VCaP (cell line): ENCODE results near the gene ROR1.
A peak's percentile ranks its signal among the peaks of the same experiment; 100 is the strongest.

Source experiments
- H3K27ac ChIP-seq: fragments of 450-650 bp; 2 replicates; pipeline ENCODE4 v1.5.1; 2017
- TF ChIP-seq, protein P1 (sequence below): fragments of 450-650 bp; conservative IDR thresholded peaks from 2 replicates; pipeline ENCODE4 v1.5.1; 2017; ENCODE audit warnings: mild to moderate bottlenecking, moderate library complexity

Gene ROR1

DNA sequence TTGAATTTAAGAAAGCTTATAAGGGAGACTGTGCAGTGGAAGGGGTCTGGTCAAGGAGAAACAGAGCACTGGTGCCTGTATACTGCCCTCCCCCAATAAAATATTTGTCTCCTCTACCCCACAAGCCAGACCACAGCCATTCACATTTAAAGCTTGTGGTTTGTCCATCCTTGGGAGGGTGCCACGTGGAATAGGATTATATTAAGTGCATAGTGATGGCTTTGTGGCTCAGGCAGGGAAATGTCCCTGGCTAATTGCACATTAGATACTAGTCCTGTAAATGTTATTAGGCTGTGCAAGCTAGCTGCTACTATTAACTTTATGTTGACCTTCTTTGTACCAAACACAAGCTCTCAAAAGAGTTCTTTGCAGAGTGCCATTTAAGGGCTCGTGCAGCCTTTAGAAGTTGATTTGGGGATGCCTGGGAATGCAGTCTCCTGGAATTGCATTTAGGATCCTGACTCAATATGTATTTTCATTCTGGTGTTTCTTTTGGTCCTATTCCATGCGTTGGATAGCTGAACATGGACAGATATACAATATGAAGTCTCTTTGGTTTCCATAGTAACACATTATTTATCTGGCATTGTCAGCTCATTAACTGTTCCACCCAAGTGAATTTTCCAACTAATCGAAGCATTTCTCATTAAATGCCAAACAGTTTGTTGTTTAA is 210.6 kb downstream of the ROR1 start:
- H3K27ac ChIP-seq: peak overlapping the region; percentile 22; the same call in 1 of the 2 replicates
- TF ChIP-seq, protein P1, sequence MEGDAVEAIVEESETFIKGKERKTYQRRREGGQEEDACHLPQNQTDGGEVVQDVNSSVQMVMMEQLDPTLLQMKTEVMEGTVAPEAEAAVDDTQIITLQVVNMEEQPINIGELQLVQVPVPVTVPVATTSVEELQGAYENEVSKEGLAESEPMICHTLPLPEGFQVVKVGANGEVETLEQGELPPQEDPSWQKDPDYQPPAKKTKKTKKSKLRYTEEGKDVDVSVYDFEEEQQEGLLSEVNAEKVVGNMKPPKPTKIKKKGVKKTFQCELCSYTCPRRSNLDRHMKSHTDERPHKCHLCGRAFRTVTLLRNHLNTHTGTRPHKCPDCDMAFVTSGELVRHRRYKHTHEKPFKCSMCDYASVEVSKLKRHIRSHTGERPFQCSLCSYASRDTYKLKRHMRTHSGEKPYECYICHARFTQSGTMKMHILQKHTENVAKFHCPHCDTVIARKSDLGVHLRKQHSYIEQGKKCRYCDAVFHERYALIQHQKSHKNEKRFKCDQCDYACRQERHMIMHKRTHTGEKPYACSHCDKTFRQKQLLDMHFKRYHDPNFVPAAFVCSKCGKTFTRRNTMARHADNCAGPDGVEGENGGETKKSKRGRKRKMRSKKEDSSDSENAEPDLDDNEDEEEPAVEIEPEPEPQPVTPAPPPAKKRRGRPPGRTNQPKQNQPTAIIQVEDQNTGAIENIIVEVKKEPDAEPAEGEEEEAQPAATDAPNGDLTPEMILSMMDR: no peak

DNA sequence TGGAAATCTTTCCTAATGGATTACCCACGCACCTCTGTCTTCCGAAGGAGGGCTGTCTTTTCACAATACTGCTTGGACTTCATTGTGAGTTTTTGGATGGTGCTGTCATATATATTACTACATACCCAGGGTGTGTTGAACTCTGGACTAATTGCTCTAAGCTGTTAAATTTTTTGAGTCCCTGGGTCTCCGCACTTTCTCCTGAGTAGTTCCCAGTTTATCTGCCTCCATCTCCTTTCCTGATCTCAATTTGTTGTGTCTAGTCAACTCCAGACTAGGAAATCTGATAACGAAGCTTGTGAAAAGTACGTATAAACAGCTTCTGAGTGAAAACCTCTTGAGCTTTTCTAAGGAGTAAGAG is 211.1 kb downstream of the ROR1 start:
- H3K27ac ChIP-seq: no peak overlapping the region
- TF ChIP-seq, protein P1: no peak

DNA sequence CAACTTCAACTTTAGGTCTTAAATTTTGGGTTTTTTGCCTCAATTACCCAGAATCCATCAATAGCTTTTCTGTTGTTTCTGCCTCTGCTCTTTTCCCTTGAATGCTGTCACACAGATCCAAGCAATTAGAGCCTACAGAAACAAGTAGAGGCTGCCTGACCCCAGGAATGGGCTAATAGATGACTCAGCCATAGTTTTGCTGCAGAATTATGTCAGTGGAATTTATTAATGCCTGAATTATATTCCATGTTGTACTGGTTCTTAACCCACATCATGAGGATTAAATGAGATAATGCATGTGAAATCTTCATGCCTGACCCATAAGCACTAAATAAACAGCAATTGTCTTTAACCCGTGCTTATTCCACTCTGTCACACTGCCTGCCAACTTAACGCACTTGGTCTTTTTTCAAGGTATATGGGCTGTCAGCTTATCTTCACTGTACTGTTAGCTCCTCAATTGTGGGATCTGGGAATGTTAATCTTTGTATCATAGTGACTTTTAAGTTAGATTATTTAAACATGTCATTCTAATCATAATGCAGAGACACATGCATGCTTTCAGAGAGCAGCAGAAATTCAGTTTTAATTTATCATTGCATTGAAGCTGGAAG is 213.3 kb downstream of the ROR1 start:
- H3K27ac ChIP-seq: no peak overlapping the region
- TF ChIP-seq, protein P1: no peak

DNA sequence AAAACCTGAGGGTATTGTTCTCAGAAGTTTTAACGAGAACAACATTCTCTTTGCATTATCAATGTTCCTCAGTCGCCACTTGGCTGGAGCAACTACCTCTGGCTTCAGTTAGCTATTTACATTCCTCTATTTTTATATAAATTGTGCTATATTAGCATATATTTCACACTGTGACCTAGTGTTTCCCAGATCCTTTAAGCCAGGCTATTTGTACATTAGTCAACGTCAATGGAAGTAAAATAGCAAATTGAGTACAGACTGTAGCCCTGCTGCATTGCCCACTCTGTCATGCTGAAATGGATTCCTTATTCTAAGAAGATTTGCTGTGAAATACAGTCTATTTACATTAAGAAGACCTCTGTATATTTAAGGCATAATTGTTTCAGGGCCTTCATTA is 213.8 kb downstream of the ROR1 start:
- TF ChIP-seq, protein P1: no peak
- H3K27ac ChIP-seq: no peak overlapping the region

DNA sequence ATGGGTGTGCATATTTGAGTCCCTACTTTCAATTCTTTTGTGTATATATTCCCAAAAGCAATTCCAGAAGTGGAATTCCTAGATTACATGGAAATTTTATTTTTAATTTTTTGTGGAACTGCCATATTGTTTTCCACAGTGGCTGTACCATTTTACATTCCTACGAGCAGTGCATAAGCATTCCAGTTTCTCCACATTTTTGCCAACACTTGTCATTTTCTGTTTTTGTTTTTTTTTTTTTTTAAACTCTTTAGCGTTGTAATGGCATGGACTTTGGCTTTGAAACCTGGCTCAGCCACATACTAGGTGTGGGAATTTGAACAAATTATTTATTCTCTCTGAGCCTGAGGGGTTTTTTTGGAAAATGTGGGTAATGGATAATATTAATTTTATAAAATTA is 215.1 kb downstream of the ROR1 start:
- H3K27ac ChIP-seq: no peak overlapping the region
- TF ChIP-seq, protein P1: no peak

DNA sequence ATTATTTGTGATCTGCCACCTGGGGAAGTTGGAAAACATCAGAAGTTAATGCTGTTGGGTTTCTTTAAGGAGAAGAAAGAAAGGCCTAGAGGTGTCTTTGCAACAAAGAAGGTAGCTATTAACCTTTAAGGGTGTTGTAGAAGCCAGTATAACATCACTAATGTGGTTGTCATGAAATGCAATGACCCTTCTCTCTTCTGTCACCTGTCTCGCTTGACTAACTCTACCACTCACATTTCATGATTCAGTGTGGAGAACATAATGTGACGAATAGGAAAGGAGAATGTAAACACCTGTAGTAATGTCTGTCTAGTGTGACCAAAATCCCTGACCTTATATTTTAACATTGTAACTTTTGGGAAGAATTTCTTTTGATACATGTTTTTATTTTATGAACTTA is 217.9 kb downstream of the ROR1 start:
- TF ChIP-seq, protein P1: no peak
- no peak overlapping the region for H3K27ac ChIP-seq

DNA sequence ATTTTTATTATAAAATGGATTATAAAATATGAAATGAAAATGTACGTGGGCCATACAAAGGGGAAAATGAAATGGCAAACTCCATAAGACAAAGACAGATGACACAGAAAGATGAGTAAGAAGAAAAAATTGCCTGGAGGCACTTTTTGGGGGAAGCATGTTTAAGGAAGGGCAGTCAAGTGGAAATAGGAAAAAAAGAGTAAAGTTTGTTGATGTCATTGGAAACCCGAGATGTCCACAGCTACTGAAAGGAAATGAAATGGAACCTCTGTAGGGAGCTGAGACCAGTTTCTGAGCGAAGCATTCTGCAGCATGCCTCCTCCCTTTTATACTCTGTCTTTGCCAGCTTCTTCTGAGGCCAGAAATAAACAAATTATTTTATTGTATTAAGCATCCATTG is 226.2 kb downstream of the ROR1 start:
- no peak overlapping the region for H3K27ac ChIP-seq
- TF ChIP-seq, protein P1: no peak
